ENCODE data around the gene LSM12. TPM values are rescaled to one million over a fixed set of nuclear protein-coding genes. Genes with fewer than 3 reads are reported as not detected.

Gene LSM12
- polyA plus RNA-seq, 3 donors = 24.7 to 65.8 (median 64.4) TPM

DNA sequence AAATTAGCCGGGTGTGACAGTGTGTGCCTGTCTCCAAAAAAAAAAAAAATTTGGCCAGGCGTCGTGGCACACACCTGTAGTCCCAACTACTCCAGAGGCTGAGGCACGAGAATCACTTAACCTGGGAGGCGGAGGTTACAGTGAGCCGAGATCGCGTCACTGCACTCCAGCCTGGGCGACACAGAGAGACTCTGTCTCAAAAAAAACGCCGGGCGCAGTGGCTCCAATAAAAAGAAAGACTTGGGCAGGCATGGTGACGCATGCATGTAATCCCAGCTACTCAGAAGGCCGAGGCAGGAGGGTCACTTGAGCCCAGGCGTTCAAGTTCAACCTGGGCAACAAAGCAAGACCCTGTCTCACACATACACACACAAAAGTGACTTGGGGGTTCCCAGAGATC, 3.6 kb downstream of the LSM12 start:
- no peak overlapping the region for H2AFZ ChIP-seq (ENCODE audit: insufficient read depth, low read depth, low read length, poor library complexity, severe bottlenecking)
- peaks cover 87% of the 10 kb centered on the region for H3K79me2 ChIP-seq (ENCODE audit: insufficient read depth, low read length)
- H3K4me3 ChIP-seq (replicated peaks in 1 of 3; ENCODE audit: low read depth in 2 of 3, low read length in 3 of 3) = no peak overlapping the region
- TF ChIP-seq, protein P1, sequence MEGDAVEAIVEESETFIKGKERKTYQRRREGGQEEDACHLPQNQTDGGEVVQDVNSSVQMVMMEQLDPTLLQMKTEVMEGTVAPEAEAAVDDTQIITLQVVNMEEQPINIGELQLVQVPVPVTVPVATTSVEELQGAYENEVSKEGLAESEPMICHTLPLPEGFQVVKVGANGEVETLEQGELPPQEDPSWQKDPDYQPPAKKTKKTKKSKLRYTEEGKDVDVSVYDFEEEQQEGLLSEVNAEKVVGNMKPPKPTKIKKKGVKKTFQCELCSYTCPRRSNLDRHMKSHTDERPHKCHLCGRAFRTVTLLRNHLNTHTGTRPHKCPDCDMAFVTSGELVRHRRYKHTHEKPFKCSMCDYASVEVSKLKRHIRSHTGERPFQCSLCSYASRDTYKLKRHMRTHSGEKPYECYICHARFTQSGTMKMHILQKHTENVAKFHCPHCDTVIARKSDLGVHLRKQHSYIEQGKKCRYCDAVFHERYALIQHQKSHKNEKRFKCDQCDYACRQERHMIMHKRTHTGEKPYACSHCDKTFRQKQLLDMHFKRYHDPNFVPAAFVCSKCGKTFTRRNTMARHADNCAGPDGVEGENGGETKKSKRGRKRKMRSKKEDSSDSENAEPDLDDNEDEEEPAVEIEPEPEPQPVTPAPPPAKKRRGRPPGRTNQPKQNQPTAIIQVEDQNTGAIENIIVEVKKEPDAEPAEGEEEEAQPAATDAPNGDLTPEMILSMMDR (IDR thresholded peaks at IDR 0.05) = no peak
- no peak overlapping the region for H3K9ac ChIP-seq (ENCODE audit: insufficient read depth, low read length, poor library complexity, severe bottlenecking)
- H4K20me1 ChIP-seq (ENCODE audit: insufficient read depth, low read length) = peaks cover 73% of the 10 kb centered on the region
- DNase-seq = no peak
- WGBS (ENCODE audit: insufficient coverage) = over 99% methylated on average over 12 of the region's 15 CpGs
- no peak overlapping the region for H3K27ac ChIP-seq (ENCODE audit: low read depth in 1 of 2, low read length in 2 of 2)
- no peak overlapping the region for H3K4me2 ChIP-seq (replicated peaks; ENCODE audit: extremely low read depth, low read length, poor library complexity, severe bottlenecking)
- no peak overlapping the region for H3K4me3 Mint-ChIP-seq
- H3K36me3 ChIP-seq (replicated peaks in 1 of 2; ENCODE audit: control insufficient read depth in 1 of 2, insufficient read depth in 2 of 2, low read length in 2 of 2) = peaks cover 41 to 60% of the 10 kb centered on the region in 2 donors
- no peaks in the 10 kb centered on the region for H3K27me3 ChIP-seq (ENCODE audit: control insufficient read depth in 2 of 2, insufficient read depth in 2 of 2, low read length in 2 of 2)
- H3K27ac Mint-ChIP-seq = peak overlapping the region in 2 of 7 donors; percentile 60 to 61
- no peaks in the 10 kb centered on the region for H3K27me3 Mint-ChIP-seq (ENCODE audit: low read depth in 3 of 3)
- H3K36me3 Mint-ChIP-seq = peaks cover 43 to 61% of the 10 kb centered on the region in 2 donors
- intact Hi-C loops (cut with micrococcal nuclease) = loop anchor here in 1 of 2 donors (10.0 kb wide), 1 partner anchor 122 kb away; the partner anchor contains the start of gene TMUB2
- no peaks in the 10 kb centered on the region for H3K9me3 ChIP-seq (replicated peaks in 1 of 2; ENCODE audit: control insufficient read depth in 1 of 2, insufficient read depth in 1 of 2, low read length in 2 of 2)
- H3K4me1 Mint-ChIP-seq = peaks cover 25% of the 10 kb centered on the region
- peaks cover 23 to 25% of the 10 kb centered on the region in 2 donors for H3K4me1 ChIP-seq (ENCODE audit: control insufficient read depth in 1 of 2, insufficient read depth in 2 of 2, low read length in 2 of 2)
- H3K9me3 Mint-ChIP-seq = no peaks in the 10 kb centered on the region

- intact Hi-C loops (cut with micrococcal nuclease) = loop anchor here in 1 of 2 donors (10.0 kb wide), 1 partner anchor 123 kb away; the partner anchor contains the start of gene TMUB2
- Mint-ChIP-seq H3K4me3 (no peak overlapping the region), H3K27me3 (ENCODE audit: low read depth in 3 of 3) (no peaks in the 10 kb centered on the region), H3K36me3 (peaks cover 43 to 64% of the 10 kb centered on the region in 2 donors), H3K27ac (no peak overlapping the region), H3K4me1 (peaks cover 12% of the 10 kb centered on the region), H3K9me3 (no peaks in the 10 kb centered on the region)
- Histone ChIP-seq H3K79me2 (ENCODE audit: insufficient read depth, low read length) (peaks cover 96% of the 10 kb centered on the region), H2AFZ (ENCODE audit: insufficient read depth, low read depth, low read length, poor library complexity, severe bottlenecking) (no peak overlapping the region), H3K4me2 (replicated peaks; ENCODE audit: extremely low read depth, low read length, poor library complexity, severe bottlenecking) (no peak overlapping the region), H3K4me1 (ENCODE audit: control insufficient read depth in 1 of 2, insufficient read depth in 2 of 2, low read length in 2 of 2) (peaks cover 10 to 12% of the 10 kb centered on the region in 2 donors), H3K9me3 (replicated peaks in 1 of 2; ENCODE audit: control insufficient read depth in 1 of 2, insufficient read depth in 1 of 2, low read length in 2 of 2) (no peaks in the 10 kb centered on the region), H3K27me3 (ENCODE audit: control insufficient read depth in 2 of 2, insufficient read depth in 2 of 2, low read length in 2 of 2) (no peaks in the 10 kb centered on the region), H3K27ac (ENCODE audit: low read depth in 1 of 2, low read length in 2 of 2) (no peak overlapping the region), H3K4me3 (replicated peaks in 1 of 3; ENCODE audit: low read depth in 2 of 3, low read length in 3 of 3) (no peak overlapping the region), H3K9ac (ENCODE audit: insufficient read depth, low read length, poor library complexity, severe bottlenecking) (no peak overlapping the region), H3K36me3 (replicated peaks in 1 of 2; ENCODE audit: control insufficient read depth in 1 of 2, insufficient read depth in 2 of 2, low read length in 2 of 2) (peaks cover 43 to 68% of the 10 kb centered on the region in 2 donors), H4K20me1 (ENCODE audit: insufficient read depth, low read length) (peaks cover 78% of the 10 kb centered on the region)
- no CpG with 5 or more reads among the region's 1 CpG for WGBS (ENCODE audit: insufficient coverage)
- no peak for DNase-seq
- TF ChIP-seq, protein P1 (IDR thresholded peaks at IDR 0.05) = no peak
Observed at GRCh38 chr17:44061446-44061845, 5.0 kb downstream of the LSM12 start.
